ENCODE results near the gene RAB35.
"Not testable (repeated sequence)": the region's sequence is repeated elsewhere in the genome, so short reads cannot be mapped to it uniquely, and the experiment has no call there.

RAB35 gene

DNA sequence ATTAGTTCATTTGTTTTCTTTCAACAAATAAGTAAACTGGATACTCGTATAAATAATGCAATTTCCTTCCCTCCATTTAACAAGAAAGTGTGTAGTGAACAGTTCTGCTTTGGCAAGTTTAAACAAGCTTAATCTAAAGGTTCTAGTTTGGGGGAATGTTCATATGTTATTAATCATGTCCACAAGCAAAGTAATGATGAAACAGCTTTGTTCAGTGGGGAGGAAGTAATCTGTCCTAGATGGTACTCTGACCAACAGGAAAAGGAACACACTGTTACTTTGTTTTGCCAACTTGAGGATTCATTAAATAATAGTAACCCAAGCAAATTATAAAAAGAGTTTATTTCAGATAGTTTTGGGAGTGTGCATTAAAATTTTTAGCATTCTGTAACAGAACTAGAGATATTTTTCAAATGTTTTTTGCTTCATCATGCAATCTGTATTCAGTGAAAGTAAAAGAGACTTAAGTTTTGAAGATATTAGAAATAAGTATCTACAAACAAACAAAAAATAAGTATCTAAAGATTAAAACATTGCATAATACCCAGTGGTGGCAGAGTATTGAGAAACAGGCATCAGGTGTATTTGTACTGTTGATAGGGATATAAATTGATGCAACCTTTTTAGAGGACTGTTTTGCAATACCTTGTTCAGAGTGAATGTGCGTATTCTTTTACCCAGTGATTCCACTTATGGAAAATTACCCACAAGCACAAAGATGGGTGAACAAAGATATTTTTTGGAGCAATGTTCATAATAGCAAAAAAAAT lies 61.1 kb downstream of the RAB35 start:
- DNase-seq = peak; percentile 23

GRCh38 chr12:120054293-120054692 lies 62.3 kb downstream of the RAB35 start:
- no peak for DNase-seq

GRCh38 chr12:120051535-120051934 lies 65.0 kb downstream of the RAB35 start:
- no peak for DNase-seq

GRCh38 chr12:120049426-120049825 lies 67.1 kb downstream of the RAB35 start:
- DNase-seq = no peak

- DNase-seq = no peak
Measured at GRCh38 chr12:120048263-120048662, 68.3 kb downstream of the RAB35 start.

- no peak for DNase-seq
Measured at GRCh38 chr12:120047072-120047471, 69.5 kb downstream of the RAB35 start.

DNA sequence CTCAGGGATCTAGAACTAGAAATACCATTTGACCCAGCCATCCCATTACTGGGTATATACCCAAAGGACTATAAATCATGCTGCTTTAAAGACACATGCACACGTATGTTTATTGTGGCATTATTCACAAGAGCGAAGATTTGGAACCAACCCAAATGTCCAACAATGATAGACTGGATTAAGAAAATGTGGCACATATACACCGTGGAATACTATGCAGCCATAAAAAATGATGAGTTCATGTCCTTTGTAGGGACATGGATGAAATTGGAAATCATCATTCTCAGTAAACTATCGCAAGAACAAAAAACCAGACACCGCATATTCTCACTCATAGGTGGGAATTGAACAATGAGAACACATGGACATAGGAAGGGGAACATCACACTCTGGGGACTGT lies 71.2 kb downstream of the RAB35 start:
- DNase-seq = not testable (repeated sequence)
